ENCODE data around the gene TM6SF1.
A peak's percentile ranks its signal among the peaks of the same experiment; 100 is the strongest.

TM6SF1 gene

GRCh38 chr15:83104141-83104540 is 3.3 kb upstream of the TM6SF1 start:
- no peak overlapping the region for H3K4me2 ChIP-seq (ENCODE audit: low read depth, low read length, poor library complexity, severe bottlenecking)
- H3K9ac ChIP-seq (ENCODE audit: low read length): no peak overlapping the region
- no peak overlapping the region for H3K4me3 ChIP-seq (ENCODE audit: insufficient read depth, low read length, poor library complexity, severe bottlenecking)
- H2AFZ ChIP-seq (ENCODE audit: low read depth, low read length, severe bottlenecking): no peak overlapping the region
- H3F3A ChIP-seq (ENCODE audit: insufficient read depth): no peaks in the 10 kb centered on the region
- no peaks in the 10 kb centered on the region for H3K27me3 ChIP-seq (ENCODE audit: low read length)
- no peaks in the 10 kb centered on the region for H3K36me3 ChIP-seq (ENCODE audit: low read length)
- no peak for TF ChIP-seq CTCF (IDR thresholded peaks at IDR 0.05; ENCODE audit: insufficient read depth, low read length, poor library complexity, severe bottlenecking)
- no peak for TF ChIP-seq EZH2phosphoT487 (conservative IDR thresholded peaks at IDR 0.05; ENCODE audit: low read length)
- no peaks in the 10 kb centered on the region for H3K79me2 ChIP-seq (ENCODE audit: insufficient read depth, low read length)
- no peaks in the 10 kb centered on the region for H4K20me1 ChIP-seq (ENCODE audit: low read depth, low read length)
- no peak overlapping the region for H3K27ac ChIP-seq (ENCODE audit: low read depth, low read length)
- H3K9me2 ChIP-seq (replicated peaks; ENCODE audit: insufficient read depth, low read length): no peaks in the 10 kb centered on the region
- H3K9me3 ChIP-seq (ENCODE audit: insufficient read depth, low read length): no peaks in the 10 kb centered on the region

- Histone ChIP-seq H3K9me3 (ENCODE audit: insufficient read depth, low read length) (no peaks in the 10 kb centered on the region), H3F3A (ENCODE audit: insufficient read depth) (no peaks in the 10 kb centered on the region), H3K4me3 (ENCODE audit: insufficient read depth, low read length, poor library complexity, severe bottlenecking) (no peak overlapping the region), H3K36me3 (ENCODE audit: low read length) (no peaks in the 10 kb centered on the region), H3K27ac (ENCODE audit: low read depth, low read length) (no peak overlapping the region), H2AFZ (ENCODE audit: low read depth, low read length, severe bottlenecking) (no peak overlapping the region), H3K79me2 (ENCODE audit: insufficient read depth, low read length) (no peaks in the 10 kb centered on the region), H3K9me2 (replicated peaks; ENCODE audit: insufficient read depth, low read length) (no peaks in the 10 kb centered on the region), H3K9ac (ENCODE audit: low read length) (no peak overlapping the region), H4K20me1 (ENCODE audit: low read depth, low read length) (no peaks in the 10 kb centered on the region), H3K4me2 (ENCODE audit: low read depth, low read length, poor library complexity, severe bottlenecking) (no peak overlapping the region), H3K27me3 (ENCODE audit: low read length) (no peaks in the 10 kb centered on the region)
- TF ChIP-seq EZH2phosphoT487 (conservative IDR thresholded peaks at IDR 0.05; ENCODE audit: low read length) (no peak), CTCF (IDR thresholded peaks at IDR 0.05; ENCODE audit: insufficient read depth, low read length, poor library complexity, severe bottlenecking) (no peak)
Measured at GRCh38 chr15:83105440-83105839, 2.0 kb upstream of the TM6SF1 start.

- Histone ChIP-seq H3K79me2 (ENCODE audit: insufficient read depth, low read length) (no peaks in the 10 kb centered on the region), H3K4me2 (ENCODE audit: low read depth, low read length, poor library complexity, severe bottlenecking) (no peak overlapping the region), H3K27me3 (ENCODE audit: low read length) (no peaks in the 10 kb centered on the region), H3K27ac (ENCODE audit: low read depth, low read length) (no peak overlapping the region), H3K9me2 (replicated peaks; ENCODE audit: insufficient read depth, low read length) (no peaks in the 10 kb centered on the region), H3F3A (ENCODE audit: insufficient read depth) (no peaks in the 10 kb centered on the region), H3K9ac (ENCODE audit: low read length) (no peak overlapping the region), H3K36me3 (ENCODE audit: low read length) (no peaks in the 10 kb centered on the region), H2AFZ (ENCODE audit: low read depth, low read length, severe bottlenecking) (peak overlapping the region; percentile 12), H3K9me3 (ENCODE audit: insufficient read depth, low read length) (no peaks in the 10 kb centered on the region), H4K20me1 (ENCODE audit: low read depth, low read length) (no peaks in the 10 kb centered on the region), H3K4me3 (ENCODE audit: insufficient read depth, low read length, poor library complexity, severe bottlenecking) (no peak overlapping the region)
- no peak for TF ChIP-seq CTCF (IDR thresholded peaks at IDR 0.05; ENCODE audit: insufficient read depth, low read length, poor library complexity, severe bottlenecking)
- no peak for TF ChIP-seq EZH2phosphoT487 (conservative IDR thresholded peaks at IDR 0.05; ENCODE audit: low read length)
Measured at GRCh38 chr15:83107841-83108181, 366 bp downstream of the TM6SF1 start.

All from SU-DHL-6 (cell line).